ENCODE results near the gene TSEN34. TPM values are rescaled to one million over a fixed set of nuclear protein-coding genes. Genes with fewer than 3 reads are reported as not detected.
A peak's percentile ranks its signal among the peaks of the same experiment; 100 is the strongest.

Gene TSEN34
- total RNA-seq, 1 donor from 2014 or later: 47.9 TPM

- Histone ChIP-seq H3K27me3 (ENCODE audit: control insufficient read depth, insufficient read depth, low read length) (no peaks in the 10 kb centered on the region), H3K4me3 (ENCODE audit: low read depth, low read length) (peak overlapping the region; percentile 82), H3K36me3 (ENCODE audit: control insufficient read depth, insufficient read depth, low read length) (peaks cover 11% of the 10 kb centered on the region)
- TF ChIP-seq, protein P1, sequence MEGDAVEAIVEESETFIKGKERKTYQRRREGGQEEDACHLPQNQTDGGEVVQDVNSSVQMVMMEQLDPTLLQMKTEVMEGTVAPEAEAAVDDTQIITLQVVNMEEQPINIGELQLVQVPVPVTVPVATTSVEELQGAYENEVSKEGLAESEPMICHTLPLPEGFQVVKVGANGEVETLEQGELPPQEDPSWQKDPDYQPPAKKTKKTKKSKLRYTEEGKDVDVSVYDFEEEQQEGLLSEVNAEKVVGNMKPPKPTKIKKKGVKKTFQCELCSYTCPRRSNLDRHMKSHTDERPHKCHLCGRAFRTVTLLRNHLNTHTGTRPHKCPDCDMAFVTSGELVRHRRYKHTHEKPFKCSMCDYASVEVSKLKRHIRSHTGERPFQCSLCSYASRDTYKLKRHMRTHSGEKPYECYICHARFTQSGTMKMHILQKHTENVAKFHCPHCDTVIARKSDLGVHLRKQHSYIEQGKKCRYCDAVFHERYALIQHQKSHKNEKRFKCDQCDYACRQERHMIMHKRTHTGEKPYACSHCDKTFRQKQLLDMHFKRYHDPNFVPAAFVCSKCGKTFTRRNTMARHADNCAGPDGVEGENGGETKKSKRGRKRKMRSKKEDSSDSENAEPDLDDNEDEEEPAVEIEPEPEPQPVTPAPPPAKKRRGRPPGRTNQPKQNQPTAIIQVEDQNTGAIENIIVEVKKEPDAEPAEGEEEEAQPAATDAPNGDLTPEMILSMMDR (IDR thresholded peaks at IDR 0.05; ENCODE audit: insufficient read depth, low read length, severe bottlenecking): no peak
- no peak for DNase-seq (ENCODE audit: low read depth)
- FAIRE-seq: no peak
Observed at GRCh38 chr19:54188215-54188871, 2.8 kb upstream of the TSEN34 start.

- peak within 1 kb of the TSS; percentile 82 for H3K4me3 ChIP-seq (ENCODE audit: low read depth, low read length)
- TF ChIP-seq, protein P1 (IDR thresholded peaks at IDR 0.05; ENCODE audit: insufficient read depth, low read length, severe bottlenecking): peak; percentile 25
- H3K27me3 ChIP-seq (ENCODE audit: control insufficient read depth, insufficient read depth, low read length): no peaks in the 10 kb centered on the region
- DNase-seq (ENCODE audit: low read depth) (peak; percentile 47), FAIRE-seq (no peak)
- H3K36me3 ChIP-seq (ENCODE audit: control insufficient read depth, insufficient read depth, low read length): peaks cover 10% of the 10 kb centered on the region
Observed at GRCh38 chr19:54189145-54189734, 1.9 kb upstream of the TSEN34 start, which contains the start of gene MBOAT7. TSS of gene MBOAT7 (minus strand) at chr19:54189580. CDS start at chr19:54188508, 1,072 bp downstream.

- TF ChIP-seq, protein P1 (IDR thresholded peaks at IDR 0.05; ENCODE audit: insufficient read depth, low read length, severe bottlenecking): no peak
- peak overlapping the region; percentile 82 for H3K4me3 ChIP-seq (ENCODE audit: low read depth, low read length)
Observed at GRCh38 chr19:54189735-54190502, 1.2 kb upstream of the TSEN34 start.

DNA sequence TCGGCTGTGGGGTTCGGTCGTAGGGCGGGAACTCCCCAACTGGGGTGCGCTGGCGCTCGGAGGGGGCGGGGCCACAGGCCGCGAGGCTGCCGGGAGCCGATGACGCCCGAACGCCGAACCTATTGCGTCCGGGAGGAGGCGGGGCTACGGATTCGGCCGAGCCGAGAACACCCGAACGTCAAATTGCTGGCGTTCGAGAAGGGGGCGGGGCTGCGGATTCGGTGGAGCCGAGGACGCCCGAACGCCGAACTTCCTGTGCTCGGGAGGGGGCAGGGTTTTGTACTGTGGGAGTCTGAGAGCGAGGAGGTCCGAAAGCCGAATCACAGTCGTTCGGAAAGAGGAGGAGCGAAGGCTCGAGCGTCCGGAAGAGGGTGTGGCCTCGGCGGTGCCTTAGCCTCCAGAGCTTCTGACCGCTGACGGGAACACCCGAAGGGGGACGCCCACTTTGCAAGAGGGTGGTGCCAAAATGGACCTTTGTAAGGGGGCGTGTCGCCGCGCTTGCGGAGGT lies 551 bp upstream of the TSEN34 start:
- peaks cover 8% of the 10 kb centered on the region for H3K36me3 ChIP-seq (ENCODE audit: control insufficient read depth, insufficient read depth, low read length)
- TF ChIP-seq, protein P1 (IDR thresholded peaks at IDR 0.05; ENCODE audit: insufficient read depth, low read length, severe bottlenecking): no peak

More at GRCh38 chr19:54189735-54190502, 1.2 kb upstream of the TSEN34 start:
- Histone ChIP-seq H3K36me3 (ENCODE audit: control insufficient read depth, insufficient read depth, low read length) (peaks cover 10% of the 10 kb centered on the region), H3K27me3 (ENCODE audit: control insufficient read depth, insufficient read depth, low read length) (no peaks in the 10 kb centered on the region)
- peak; percentile 99 for FAIRE-seq
- peak; percentile 99 for DNase-seq (ENCODE audit: low read depth)

DNA sequence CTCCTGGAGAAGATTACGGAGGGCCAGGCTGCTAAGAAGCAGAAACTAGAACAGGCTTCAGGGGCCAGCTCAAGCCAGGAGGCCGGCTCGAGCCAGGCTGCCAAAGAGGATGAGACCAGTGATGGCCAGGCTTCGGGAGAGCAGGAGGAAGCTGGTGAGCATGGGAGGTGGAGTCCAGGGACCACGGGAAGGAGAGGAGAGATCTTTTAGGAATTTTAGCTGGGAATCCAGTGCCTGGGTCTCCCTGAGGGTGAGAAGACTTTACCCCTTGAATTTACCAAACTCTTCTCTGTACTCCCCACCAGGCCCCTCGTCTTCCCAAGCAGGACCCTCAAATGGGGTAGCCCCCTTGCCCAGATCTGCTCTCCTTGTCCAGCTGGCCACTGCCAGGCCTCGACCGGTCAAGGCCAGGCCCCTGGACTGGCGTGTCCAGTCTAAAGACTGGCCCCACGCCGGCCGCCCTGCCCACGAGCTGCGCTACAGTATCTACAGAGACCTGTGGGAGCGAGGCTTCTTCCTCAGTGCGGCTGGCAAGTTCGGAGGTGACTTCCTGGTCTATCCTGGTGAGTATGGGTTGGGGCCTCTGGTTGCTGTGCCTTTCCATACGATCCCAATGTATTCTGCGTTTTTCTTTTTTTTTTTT lies 824 bp downstream of the TSEN34 start:
- FAIRE-seq (no peak), DNase-seq (ENCODE audit: low read depth) (no peak)
- Histone ChIP-seq H3K4me3 (ENCODE audit: low read depth, low read length) (peak overlapping the region; percentile 82), H3K36me3 (ENCODE audit: control insufficient read depth, insufficient read depth, low read length) (peaks cover 6% of the 10 kb centered on the region), H3K27me3 (ENCODE audit: control insufficient read depth, insufficient read depth, low read length) (no peaks in the 10 kb centered on the region)
- TF ChIP-seq, protein P1 (IDR thresholded peaks at IDR 0.05; ENCODE audit: insufficient read depth, low read length, severe bottlenecking): no peak

More for the DNA sequence above, 551 bp upstream of the TSEN34 start:
- Histone ChIP-seq H3K4me3 (ENCODE audit: low read depth, low read length) (peak overlapping the region; percentile 82), H3K27me3 (ENCODE audit: control insufficient read depth, insufficient read depth, low read length) (no peaks in the 10 kb centered on the region)
- DNase-seq (ENCODE audit: low read depth) (peak; percentile 97), FAIRE-seq (no peak)
